HG03469 (cell line): ENCODE results near the gene FBXW7.
A peak's percentile ranks its signal among the peaks of the same experiment; 100 is the strongest.

Experiments
- ATAC-seq: cut with Tn5 transposase; IDR thresholded peaks from one replicate; pipeline ENCODE4 v1.9.1; 2021; ENCODE audit warnings: mild to moderate bottlenecking, moderate library complexity, moderate number of reproducible peaks; ENCODE audit not compliant: unreplicated experiment

FBXW7 gene

DNA sequence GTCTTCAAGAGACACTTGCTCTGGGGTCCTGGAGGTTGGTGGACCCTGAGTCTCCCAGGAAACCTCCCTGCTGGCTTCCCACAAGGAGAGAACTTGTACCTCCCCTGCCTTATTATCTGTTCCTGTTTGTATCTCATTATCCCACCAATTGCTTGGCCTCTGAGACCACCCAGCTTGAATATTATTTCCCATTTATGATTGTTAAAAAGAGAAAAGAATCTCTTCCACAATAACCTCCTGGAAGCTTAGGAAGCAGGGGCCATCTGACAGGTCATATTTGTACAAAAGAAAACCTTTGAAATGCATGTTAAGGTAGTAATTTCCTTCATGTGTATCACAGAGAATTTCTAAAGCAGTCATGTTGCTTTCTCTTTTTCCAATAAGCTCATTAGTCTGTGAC, 239.5 kb downstream of the FBXW7 start:
- no peak for ATAC-seq

DNA sequence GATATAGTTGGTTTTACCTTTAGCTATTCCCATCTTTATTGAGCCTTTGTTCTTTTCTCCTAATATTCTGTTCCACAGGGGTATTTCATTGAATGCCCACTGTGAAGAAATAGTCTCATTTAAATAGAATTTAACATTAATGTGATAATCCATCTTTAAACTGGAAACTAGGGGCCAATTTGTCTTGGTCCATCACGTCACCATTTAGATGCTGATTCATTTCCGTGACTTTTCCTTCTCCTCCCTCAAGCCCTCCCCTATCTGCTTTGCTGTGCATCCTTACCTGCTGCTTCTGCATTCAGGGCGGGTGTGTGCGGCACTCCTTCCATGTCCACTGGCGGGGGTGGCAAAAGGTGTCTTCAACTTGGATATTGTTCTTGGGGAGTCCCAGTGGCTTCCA, 241.1 kb downstream of the FBXW7 start:
- ATAC-seq: no peak

DNA sequence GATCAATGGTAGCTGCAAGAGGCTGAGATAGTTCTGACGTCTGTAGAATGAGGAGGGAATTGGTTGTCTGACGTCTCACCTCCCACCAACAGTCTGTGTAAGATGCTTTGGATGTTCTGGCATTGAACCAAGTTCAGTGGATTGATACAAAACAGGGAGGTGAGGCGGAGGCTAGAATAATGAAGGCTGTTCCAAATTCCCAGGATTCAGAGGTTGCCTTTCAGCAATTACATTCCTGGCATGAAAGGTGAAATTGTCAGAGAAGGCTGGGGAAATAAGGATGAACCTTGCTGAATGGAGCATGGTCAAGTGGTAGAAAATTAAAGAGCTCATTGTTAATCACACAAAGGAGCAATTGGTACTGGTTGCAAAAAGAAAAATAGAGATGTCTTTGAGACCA, 241.6 kb downstream of the FBXW7 start:
- no peak for ATAC-seq

DNA sequence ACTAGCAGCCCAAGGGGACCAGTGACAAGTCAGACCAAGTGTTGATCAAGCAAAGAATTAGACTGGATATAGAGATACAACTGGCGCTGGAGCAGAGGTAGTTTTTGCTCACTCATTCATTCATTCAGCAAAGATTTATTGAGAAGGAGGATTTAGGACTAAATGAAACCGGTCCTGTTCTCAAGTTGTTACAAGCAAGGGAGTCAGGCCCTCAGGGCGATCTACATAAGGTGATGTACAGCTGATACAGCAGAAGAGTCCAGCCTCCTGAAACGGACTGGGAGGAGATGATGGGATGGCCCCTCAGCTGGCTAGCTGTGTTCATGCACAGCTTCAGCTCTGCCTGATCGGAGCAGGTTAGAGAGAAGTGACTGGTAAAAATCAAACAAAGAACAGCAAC, 242.4 kb downstream of the FBXW7 start:
- ATAC-seq: no peak

DNA sequence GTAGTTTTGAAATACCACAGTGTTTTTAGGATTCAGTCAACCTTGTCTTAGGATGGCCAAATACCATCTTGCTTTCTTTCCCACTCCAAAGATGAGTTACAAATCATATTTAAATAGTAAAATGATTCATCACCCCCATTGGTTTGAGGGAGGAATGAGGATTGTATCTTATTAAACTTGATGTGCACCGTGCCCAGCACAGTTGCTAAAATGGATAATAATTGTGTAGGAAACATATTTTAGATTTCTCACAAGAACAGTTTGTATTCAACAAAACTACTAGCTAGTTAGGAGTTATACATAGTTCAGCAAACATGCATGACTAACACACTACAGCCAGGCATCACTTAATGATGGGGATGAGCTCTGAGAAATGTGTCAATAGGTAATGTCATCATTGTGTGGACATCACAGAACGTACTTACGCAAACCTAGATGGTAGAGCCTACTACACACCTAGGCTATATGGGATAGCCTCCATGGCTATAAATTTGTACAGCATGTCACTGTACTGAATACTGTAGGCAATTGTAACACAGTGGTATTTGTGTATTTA, 245.4 kb downstream of the FBXW7 start:
- no peak for ATAC-seq

DNA sequence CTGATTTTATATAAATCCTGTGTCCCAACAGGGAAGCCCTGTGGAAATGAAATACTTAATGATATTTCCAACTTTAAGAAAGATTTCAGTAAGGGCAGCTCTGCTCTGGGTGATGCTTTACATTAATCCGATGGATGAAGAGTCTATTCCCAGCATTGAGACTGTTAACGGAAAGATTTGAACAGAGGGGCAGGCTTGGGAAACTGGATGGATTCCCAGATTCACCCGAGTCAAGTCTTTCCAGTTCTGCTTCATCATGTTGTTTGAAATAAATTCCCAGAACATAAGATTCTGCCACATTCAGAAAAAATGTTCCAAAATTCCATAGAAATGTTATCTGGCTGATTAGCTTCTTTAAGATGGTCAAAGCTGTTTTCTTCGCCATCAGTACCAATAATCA, 246.0 kb downstream of the FBXW7 start:
- ATAC-seq: no peak

DNA sequence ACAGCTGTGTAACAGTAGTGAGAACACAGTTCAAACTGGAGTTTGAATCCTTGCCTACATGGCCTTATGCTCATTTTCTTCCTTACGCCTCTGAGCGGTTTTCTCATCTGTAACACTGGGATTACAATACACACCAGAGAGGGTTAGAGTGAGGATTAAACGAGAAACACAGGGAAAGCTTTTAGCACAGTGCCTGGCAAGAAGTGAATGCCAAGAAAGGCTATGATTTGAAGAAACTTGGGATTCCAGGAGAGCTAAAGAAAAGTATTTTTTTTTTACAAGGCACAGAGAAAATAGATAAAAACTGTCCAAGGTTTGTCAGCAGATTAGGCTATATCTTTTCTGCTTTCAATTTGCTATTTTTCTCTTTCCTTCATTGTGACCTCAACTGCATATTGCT, 246.4 kb downstream of the FBXW7 start:
- ATAC-seq: no peak

DNA sequence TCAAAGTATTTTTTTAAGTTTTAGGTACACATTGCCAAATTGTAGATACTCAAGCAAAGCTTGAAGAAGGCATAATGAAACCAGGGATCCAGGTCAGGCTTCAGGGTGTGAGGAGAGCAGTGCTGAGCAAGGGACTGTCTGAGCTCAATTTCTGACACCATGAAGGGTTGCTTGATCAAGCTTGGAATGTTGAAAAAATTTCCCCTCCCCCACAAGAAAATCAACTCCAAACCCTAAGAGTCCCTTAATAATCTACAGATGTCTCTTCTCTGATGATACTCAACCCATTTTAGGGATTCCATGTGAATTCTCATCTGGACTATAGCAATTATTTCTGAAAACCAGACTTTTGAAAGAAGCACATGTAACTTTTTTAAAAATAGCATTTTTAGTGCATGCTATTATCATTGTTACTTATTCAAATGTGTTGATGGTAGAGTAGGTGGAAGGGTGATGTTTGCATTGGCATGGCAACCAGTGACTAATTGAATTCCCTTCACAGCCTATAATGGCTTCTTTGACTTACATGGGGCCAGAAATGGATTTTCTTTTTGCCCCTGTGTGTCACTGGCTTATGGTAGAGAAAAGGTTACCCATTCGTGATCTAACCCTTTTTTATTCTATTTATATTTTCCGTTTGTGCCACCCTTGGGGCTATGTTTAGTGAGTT, 252.0 kb downstream of the FBXW7 start:
- no peak for ATAC-seq

DNA sequence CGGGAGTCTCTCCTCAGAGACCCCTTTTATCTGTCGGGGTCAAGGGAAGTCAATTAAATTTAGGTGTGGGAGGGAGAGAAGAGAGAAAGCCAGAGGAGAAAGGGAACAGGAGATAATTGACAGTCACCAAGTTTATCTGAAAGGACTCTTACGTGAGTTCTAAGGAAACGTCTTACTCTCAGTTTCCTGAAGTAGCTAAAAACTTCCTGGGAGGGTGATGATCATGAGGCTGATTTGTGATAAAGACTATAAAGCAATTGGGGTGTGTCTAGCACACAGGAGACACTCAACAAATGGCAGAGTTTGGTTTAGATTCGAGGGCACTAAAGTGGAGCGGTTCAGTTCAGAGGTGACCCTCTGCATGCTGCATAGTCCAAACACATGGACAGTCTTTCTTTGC, 254.1 kb downstream of the FBXW7 start:
- no peak for ATAC-seq

DNA sequence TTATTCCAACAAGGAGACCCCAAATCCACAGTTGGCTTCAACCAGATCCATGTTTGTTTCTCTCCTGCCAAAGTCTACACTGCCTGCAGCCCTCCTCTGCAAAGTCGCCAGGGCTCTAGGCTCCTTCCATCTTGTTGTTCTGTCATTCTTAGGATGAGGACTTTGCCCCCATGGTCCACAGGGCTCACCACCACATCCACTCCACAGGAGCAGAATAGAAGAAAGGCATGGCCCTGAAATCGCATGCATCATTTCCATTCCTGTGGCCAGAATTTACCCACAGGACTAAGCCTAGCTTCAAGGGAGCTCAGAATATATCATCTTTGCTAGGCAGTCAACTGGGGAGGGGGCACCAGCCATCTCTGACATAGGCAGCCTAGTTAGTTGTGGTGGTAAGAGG, 254.7 kb downstream of the FBXW7 start:
- ATAC-seq: no peak

DNA sequence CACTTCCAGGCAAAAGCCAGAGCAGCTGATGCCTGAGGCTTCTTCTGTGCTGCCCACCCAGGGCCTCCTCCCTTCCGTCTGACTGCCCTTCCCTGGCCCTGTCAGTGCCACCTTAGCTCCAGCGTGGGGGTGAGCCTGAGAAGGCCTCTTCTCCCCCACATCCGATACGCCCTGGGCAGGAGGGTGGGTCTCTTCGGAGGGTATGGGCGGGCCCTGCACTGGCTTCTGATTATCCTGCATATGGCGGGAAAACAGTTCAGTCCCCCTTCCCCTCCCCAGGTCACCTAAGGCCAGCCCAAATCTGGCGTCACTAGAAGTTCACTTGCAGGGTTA, 256.7 kb downstream of the FBXW7 start:
- no peak for ATAC-seq

DNA sequence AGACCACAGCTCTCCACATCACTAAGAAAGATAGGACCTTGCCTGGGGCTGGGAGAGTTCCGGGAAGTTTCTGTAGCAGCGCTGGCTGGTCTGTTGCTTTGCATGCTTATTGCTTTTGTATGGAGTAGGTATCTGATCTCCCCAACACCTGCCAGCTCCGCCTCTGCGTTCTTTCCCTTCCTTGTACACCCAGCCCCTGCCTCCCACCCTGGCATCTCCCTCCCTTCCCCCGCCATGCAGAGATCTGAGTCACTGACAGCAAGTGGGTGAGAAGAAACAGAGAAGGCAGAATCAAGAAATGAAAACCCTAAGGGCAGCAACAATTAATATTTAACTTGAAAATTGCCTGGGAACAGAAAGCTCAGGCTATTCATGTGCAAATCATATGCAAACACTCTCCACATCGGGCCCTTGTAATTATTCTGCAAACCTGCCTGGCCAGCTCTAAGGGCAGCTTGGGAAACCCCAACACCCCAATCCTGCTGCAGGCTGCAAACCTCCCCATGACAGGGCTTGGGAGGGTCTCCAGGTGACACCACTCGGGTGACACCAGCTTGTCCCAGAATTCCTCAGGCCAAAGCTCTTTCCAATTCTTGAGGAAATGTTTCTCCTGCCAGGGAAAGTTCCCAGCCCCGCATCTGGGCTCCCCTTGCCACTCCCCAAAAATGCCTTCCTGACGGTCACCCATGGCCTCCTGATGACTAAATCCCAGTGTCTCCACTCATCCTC, 257.2 kb downstream of the FBXW7 start:
- peak; percentile 62 for ATAC-seq

DNA sequence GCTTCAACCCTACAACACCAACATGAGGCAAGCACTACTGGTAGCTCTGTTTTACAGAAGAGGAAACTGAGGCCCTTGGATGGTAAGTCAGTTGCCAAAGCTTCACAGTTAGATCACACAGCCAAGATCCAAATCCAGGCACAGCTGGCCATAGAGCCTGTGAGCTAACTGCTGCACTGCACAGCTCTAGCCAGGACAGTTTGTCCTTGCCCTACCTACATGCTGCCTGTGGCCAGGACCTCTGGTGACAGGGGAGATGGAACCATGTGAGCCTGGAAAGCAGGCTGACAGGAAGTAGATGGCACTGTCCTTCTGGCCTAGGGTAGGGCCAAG, 257.8 kb downstream of the FBXW7 start:
- peak; percentile 17 for ATAC-seq

DNA sequence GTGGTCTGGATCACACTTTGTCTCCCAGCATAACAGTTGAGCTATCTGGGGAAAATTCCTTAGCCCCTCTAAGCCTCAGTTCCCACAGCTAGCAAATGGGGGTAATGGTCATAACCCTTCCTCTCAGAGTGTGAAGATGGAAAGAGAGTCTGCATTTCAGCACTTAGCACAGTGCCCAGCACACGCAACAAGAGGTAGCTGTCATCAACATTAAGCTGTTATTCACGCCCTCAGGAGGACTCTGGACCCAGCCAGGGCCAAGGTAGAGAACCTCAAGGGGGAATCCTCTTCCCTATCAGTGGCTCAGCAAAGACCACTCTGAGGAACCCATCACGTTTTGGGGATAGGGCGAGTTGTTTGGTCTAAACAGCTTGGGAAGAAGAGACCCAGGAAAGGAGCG, 258.6 kb downstream of the FBXW7 start:
- ATAC-seq: no peak

DNA sequence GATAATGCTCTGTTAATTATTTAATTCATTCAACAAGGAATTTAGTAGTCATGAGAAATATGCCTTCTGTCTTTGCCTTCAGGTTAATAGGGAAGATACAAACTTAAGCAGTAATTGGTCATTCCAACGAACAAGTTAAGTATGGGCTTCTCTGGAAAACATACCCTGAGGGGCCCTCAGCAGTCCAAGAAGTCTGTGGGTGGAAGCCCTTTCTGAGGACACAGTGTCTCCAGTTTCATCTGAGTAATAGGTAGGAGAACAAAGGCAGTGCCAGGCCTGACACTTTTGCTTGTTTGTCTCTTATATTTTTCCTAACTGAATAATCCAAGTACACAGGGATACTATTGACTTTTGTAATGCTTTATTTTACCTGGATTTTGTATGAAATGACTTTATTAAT, 262.5 kb downstream of the FBXW7 start:
- ATAC-seq: no peak
